Fibroblast of skin of left quadriceps (primary cell): ENCODE measurements around the gene ERCC2.

Source experiments
- DNase-seq, 2 experiments: peaks; one replicate each; pipeline ENCODE4 v3.0.0-alpha.2; 2013; ENCODE audit warnings: low read depth in 2 of 2

The ERCC2 gene

GRCh38 chr19:45401815-45402214 lies 31.4 kb upstream of the ERCC2 start:
- DNase-seq, result no peak

DNA sequence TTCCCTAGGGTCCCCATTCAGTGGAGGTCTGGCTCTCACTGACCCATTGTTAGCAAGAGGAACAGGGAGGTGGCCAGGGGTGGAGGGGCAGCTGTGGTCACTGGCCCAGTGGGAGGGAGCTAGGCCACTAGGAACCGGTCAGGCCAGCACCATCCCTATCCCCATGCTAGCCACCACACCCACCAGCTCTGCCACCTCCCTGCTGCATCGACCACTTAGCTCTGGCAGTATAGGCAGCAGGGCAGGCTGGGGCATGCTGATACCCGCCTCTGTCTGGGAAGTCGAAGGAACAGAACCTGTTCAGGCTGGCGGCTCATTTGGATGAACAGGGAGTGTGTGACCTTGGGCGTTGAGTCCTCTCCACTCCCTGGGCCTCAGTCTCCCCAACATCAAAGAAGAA lies 29.8 kb upstream of the ERCC2 start:
- no peak for DNase-seq

DNA sequence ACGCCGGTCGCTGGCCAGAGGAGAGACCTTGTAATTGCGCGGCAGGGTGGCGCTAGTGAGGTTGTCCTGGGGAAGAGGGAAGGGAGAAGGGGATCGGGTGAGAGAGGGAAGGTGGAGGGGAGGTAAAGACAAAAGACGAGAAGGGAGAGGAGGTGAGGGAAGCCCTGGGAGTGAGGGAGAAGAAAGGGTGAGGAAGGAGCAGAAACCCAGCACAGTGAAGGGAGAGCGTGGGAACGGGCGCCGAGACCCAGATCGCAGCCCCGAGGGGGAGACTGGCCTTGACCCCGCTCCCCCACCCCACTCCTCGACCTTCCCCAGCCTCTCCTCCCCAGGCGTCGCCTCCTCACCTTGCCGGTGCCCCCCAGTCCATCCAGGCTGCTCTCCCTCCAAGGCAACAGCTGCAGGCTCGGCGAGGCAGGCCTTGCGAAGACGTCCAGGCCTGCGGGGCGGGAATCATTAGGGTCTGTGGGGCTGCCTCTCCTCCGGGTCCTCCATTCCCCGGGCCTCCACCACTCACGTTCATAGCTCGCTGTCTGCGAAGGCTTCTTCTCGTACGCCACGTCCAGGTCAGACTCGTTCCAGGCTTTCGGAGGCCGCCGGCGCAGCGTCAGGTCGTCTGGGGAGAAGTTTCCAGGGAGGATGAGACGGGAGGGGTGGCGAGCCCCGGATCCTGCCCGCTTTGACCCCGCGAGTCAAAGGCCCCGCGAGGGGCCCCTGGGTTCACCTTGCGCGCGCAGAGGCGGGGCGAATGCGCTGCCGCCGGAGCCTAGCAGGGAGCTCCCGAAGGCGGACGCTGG lies 25.6 kb upstream of the ERCC2 start:
- no peak for DNase-seq

DNA sequence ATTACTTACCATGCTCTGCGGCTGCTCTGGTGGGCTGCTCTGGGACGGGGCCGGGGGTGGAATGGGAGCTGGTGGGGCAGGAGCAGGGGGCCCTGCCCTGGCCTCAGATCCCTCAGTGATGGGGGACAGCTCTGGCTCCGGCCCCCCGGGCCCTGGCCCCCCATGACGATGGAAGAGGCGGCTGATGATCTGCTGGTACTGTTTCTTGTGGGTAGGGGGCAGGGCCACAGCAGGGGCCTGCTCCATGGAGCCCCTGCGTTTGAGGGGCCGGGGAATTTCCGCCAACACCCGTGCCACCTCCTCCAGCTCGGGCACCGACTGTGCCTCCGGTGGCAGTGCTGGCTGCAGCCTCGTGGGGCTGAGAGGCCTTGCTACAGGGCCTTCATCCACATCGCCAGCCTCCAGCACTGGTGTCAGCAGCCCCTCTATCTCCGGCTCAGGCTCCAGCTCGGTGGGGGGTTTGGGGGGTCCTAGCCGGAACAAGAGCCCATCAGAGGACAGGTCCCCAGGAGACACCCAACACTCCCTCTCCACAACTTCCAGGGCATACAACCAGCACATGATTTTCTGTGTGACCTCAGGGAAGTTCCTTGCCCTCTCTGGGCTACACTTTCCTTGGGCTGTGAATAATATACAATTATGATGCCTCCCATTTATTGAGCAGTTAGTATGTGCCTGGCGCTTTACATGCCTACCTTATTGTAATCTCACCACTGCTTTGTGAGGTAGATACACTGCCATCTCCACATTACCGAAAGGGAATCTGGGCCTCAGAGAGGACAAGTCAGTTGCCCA lies 21.7 kb upstream of the ERCC2 start:
- no peak for DNase-seq

GRCh38 chr19:45391346-45391745 lies 21.0 kb upstream of the ERCC2 start:
- DNase-seq, result no peak

DNA sequence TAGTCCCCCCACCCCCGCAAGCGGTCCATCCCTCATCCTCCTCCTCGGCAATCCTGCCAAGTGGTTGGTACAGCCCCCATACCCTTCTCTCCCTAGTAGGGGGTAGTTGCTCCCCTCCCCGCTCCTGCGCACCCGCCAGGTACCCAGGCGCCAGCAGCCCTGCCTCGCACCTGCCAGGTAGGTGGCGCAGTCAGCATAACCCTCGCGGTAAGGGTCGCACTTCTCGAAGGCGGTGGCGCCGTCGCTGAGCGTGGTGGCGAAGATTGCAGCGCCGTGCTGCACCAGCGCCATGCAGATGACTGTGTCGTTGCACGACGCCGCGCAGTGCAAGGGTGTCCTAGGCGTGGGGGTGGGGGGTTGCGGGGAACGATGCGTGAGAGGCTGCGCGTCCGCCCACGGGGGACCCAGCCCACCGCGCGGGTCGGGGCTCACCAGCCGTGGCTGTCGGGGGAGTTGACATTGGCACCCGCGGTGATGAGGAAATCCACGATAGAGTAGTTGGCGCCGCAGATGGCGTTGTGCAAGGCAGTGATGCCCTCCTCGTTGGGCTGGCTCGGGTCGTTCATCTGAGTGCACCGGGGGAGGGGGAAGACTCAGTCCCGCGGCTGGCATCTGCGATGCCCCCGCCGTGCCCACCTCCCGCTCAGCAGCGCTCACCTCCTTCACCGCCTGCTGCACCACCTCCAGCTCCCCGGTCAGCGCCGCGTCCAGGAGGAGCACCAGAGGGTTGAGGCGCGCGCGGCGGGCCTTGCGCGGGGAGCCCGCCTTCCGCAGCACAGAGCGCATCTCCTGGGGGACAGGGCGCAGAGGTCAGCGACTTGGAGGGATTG lies 15.2 kb upstream of the ERCC2 start:
- DNase-seq, result no peak

- no peak for DNase-seq
These were observed 12.1 kb upstream of the ERCC2 start for GRCh38 chr19:45382426-45382825.

DNA sequence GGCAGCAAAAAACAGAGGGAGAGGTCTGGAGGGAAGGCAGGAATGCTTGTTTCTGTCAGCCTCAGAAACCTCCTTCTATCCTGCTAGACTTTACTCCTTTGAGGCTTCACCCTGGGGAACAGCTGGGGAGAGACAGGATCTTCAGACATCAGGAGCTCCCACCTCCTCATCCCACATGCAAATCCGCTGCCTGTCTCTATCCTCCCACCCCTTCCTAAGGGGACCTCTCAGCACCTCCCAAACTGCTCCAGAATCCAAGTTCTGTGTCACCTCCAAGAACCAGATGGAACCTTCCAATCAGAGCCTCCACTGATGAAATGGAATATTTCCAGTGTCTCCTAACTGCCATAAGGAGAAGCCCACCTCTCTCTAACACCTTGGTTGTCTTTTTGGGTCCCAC lies 9.7 kb upstream of the ERCC2 start:
- no peak for DNase-seq

GRCh38 chr19:45376045-45376724 lies 5.8 kb upstream of the ERCC2 start:
- DNase-seq, result peak; percentile 98

GRCh38 chr19:45368737-45369340 lies 1.5 kb downstream of the ERCC2 start:
- no peak for DNase-seq

GRCh38 chr19:45368127-45368526 lies 2.2 kb downstream of the ERCC2 start:
- no peak for DNase-seq

GRCh38 chr19:45364696-45365095 lies 5.7 kb downstream of the ERCC2 start:
- no peak for DNase-seq

- DNase-seq, result no peak
These were observed 6.4 kb downstream of the ERCC2 start for GRCh38 chr19:45363861-45364459.

DNA sequence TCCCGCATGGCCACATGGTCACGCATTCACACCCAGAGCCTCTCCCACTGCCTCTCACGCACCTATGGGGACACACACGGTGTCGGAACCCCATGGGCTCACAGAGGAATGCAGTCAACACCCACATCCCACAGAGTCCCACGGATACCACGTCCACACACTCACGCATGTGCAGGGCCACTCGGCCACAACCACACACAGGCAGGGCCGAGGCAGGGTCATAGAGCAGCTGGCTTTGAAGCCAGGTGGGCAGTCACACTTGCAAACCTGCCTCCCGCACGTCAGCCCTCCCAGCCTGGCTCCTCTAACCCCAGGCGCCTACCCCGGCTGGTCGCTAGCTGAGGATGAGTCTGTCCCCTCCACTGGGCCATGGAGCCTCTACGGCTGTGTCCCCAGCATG lies 8.1 kb downstream of the ERCC2 start:
- no peak for DNase-seq

DNA sequence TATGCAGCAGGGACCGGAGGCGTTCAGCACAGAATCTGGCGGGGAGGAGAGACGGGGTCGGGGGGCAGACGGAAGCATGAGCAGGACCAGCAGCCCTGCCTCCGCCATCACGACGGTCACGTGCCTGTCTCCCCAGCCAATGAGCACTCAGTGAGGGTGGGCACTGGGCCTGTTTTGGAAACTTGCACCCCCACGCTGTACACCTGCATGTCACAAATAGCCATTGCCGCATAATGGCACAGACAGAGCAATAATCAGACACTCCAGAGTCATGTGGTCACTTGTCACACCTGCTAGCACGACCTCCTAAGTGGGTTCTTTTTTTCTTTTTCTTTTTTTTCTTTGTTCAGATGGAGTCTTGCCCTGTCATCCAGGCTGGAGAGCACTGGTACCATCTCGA lies 8.8 kb downstream of the ERCC2 start:
- no peak for DNase-seq

DNA sequence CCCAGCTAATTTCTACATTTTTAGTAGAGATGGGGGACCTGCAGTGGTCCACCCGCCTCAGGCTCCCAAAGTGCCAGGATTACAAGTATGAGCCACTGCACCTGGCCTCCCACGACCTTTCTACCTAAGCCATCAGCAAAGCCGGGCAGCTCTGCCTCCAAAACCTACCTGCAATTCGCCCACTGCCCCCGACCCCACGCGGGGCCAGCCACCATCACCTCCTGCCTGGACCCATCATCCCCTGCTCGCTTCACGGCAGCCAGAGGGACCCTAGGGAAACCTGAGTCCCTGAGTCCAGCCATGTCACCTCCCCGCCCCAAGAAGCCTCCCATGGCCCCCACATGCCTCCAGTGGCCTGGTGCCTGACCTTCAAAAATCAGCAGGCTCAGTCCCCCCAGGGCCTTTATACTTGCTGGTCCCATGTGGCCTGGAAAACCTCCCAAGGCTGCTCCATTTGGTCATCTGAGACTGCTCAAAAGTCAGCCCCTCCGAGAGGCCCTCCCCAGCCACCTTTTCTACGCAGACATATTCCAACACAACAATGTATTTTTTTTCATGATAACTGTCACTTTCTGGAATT lies 12.1 kb downstream of the ERCC2 start:
- no peak for DNase-seq

DNA sequence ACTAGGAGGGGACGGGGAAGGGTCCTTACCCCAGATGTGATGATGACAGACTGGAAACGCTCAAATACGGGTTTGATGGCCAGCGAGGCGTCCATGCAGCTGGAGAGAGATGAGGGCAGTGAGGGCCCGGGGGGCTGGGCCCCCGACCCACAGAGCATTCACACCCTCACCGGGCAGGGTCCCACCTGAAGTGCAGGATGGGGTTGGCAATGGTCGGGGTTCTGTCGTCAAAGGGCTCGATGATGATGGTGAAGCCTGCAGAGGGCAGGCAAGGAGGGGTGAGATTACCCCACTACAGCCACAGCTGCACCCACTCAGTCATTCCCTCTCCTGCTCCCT lies 13.0 kb downstream of the ERCC2 start:
- DNase-seq, result no peak

GRCh38 chr19:45356760-45357444 lies 13.5 kb downstream of the ERCC2 start:
- no peak for DNase-seq

- DNase-seq, result no peak
These were observed 14.5 kb downstream of the ERCC2 start for GRCh38 chr19:45355910-45356309.

GRCh38 chr19:45355402-45355801 lies 15.0 kb downstream of the ERCC2 start:
- DNase-seq, result no peak
